Inflammatory macrophage treated with lipopolysaccharide for 1 hour (primary cell): Measurements from ENCODE around the gene RAP1GAP.

Experiments used
- DNase-seq, 2 donors: peaks; one replicate each; pipeline ENCODE4 v3.0.0-alpha.2; 2020 to 2022

The RAP1GAP gene

DNA sequence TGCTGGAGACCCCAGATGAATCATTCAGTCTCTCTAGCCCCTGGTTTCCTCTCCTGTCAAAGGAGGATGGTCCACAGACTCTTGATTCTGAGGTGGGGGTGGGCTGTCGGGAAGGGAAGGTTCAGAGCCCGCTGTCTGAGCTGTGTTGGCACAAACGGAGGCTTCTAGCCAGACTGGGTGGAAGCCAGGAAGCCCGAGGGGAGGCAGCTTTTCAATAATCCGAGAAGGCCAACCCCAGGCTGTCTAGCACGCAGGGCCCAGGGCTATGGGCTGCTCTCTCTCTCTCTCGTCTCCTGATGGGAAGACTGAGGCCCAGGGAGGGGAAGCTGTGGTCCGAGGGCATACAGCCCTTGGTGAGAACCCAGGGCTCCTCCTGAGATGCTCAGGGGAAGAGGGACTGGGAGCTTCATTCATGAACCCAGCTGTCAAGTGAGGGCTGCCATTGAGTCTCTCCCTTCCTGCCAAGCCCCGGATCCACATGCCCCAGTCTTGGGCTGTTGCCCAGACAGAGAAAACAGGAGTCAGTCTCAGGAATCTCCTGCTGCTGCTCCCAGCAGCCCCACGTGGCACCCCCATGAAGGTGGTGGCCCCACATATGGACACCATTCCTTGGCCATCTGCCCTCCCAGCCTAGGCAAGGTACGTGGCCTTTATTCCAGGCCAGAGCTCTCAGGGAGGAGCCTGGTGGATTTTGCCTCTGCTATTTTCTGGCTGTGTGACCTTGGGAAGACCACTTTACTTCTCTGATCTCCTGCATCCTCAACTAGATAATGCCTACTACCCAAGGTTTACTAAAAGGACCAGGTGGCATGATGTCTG is 44.4 kb downstream of the RAP1GAP start:
- DNase-seq = no peak

DNA sequence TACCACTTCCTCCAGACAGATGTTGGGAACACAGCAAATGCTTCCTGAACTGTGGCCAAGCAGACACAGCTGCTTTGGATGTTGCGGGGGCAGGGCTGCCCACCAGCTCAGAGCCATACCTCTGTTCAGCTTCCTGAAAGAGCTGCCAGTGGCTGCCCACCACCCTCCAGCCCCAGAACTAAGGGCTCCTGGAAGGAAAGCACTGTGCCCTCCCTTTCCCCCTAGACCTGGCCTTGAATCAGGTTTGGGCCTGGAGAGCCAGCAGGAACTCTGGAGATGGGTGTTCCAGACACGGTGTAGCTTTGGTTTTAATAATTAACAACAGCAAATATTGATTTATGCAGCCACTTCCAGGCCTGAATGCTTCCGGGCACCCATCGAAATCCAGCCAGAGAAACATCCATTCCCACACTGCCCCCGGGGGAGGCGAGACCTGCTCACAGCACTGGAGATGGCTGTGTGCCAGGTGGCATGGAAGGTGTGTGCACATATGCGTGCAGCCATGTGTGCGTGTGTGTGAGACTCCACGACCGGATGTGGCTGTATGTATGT is 45.7 kb downstream of the RAP1GAP start:
- DNase-seq = no peak

DNA sequence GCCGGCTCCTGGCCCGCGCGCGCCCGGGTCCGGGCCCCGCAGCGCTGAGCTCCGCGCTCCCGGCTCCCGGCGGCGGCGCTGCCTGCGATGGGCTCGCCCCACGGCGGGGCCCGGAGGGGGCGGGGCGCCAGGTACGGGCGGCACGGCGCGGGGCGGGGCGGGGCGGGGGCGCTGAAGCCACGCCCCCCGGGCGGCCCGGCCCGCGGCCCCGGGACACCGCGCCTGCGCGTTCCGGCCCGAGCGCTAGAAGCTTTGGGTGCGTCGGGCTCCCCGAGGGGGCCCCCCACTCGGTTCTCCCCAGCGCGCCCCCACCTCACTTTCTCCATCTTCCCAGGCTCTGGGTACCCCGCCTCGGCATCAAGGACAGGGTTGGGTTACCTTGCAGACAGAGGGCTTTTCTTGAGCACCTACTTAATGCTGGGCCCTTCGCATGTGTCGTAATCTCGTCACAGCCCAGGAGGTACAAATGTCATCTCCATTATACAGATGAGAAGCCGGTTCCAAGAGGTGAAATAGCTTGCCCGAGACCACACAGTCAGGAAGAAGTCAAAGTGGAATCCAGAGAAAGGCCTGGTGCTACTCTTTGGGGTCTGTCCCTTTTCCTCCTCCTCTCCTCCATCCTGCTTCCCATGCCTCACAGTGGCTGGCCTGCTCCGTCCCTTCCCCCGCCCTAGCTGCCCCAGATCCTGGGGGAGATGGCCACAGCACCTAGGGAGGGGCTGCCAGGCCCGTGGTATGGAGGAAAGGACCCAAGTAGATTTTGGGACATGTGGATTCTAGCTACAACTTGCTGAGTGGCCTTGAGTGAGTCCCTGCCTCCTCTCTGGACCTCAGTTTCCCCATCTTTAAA is 46.5 kb downstream of the RAP1GAP start:
- no peak for DNase-seq

DNA sequence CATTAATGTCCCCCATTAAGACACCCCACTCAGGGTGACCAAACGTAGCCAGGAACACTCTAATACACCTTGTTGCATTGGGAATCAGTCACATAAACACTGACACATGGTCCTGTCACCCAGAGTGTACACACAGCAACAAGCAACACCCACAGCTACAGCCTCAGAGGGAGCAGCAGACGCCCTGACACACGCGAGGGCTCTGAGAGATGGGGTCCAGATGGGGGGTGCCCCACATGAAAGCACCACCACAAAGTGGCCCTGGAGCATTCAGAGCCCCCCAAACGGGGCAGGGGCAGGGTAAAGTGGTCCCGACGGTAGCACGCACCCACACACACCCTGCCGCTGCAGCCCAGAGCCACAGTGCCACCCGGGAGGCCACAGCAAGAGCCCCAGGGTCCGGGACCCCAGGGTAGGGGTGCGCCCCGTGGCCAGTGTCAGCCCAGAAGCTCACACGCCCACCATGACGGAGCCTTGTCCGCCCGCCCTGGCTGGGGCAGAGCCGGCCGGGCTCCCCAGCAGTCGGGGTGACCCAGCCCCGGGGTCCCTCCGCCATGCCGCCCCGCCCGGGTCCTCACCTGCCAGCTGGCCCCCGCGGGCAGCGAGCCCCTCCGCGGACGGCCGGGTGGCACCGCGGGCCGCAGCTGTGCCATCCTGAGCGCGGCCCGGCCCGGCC is 47.3 kb downstream of the RAP1GAP start:
- no peak for DNase-seq

DNA sequence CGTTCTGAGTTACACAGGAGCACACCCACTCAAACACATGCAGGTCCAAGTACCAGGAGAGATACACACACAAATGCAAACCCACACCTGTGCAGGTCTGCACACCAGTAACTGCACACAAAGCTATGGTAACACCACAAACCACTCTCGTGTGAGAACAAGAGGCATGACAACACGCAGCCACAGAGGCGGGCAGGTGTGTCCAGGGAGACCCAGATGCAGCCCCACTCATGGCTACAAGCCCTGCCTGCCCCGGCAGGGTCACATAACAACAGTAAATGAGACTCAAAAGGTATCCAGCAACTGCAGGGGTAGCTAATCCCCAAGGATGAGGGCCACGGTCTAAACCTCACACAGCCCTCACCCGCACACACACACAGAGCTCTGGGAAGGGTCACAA is 48.1 kb downstream of the RAP1GAP start:
- DNase-seq = no peak

DNA sequence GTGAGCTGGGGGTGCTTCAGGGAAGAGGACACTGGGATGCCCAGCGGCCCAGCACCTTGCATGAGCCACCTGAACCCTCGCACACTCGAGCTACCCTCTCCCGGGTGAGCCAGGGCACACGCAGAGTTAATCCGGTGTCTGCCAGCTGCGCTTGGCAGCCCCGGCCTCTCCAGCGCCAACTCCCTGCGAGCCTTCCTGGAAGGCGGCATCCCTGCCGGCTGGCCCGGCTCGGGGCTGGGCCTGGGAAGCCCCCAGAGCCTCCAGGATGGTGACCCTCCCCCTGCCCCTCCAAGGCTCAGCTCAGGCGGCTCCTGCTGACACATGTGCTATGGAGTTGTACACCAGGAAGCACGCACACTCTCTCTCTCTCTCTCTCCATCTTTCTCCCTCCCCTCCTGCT is 48.7 kb downstream of the RAP1GAP start:
- no peak for DNase-seq

DNA sequence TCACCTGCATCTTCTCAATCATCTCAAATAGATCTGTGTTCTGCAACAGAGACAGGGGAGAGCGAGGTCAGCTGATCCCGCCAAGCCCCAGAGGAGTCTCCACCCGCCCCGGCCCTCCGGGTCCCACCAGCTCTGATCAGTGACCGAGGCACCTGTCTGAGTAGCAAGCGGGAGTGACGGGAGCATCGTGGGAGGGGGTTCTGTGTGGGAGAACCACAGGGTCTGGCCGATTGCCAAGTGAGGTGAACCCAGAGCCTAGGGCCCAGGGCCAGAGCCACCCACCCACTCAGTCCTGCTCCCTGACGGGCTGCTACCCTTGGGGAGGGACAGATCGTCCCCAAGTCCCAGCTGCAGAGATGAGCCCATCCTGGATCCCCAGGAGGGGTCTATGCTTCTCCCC is 49.1 kb downstream of the RAP1GAP start:
- no peak for DNase-seq

DNA sequence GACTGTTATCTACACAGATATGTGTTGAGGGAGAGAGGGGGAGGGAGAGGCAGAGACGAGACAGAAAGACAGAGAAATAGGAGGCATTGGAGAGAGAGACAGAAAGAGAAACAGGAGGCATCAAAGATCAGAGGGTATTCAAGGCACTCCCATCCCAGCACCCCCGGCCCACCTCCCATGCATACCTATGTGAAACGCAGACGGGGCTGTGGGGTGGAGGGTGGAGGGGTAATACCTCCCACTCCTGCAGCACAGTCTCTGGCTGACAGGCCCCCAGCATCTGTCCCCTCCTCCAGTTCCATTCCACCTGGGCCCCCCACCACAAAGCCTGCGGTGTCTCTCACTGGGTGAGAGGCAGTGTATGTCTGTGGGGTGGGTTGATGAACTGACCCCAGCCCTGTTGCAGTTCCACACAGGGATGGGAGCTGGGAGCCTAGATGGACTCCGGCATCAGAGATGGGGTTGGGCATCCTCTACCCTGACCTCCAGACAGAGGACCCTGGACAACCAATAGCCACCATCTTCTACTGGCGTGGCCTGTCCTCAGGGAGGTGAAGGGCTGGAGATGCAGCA is 49.7 kb downstream of the RAP1GAP start:
- DNase-seq = no peak

DNA sequence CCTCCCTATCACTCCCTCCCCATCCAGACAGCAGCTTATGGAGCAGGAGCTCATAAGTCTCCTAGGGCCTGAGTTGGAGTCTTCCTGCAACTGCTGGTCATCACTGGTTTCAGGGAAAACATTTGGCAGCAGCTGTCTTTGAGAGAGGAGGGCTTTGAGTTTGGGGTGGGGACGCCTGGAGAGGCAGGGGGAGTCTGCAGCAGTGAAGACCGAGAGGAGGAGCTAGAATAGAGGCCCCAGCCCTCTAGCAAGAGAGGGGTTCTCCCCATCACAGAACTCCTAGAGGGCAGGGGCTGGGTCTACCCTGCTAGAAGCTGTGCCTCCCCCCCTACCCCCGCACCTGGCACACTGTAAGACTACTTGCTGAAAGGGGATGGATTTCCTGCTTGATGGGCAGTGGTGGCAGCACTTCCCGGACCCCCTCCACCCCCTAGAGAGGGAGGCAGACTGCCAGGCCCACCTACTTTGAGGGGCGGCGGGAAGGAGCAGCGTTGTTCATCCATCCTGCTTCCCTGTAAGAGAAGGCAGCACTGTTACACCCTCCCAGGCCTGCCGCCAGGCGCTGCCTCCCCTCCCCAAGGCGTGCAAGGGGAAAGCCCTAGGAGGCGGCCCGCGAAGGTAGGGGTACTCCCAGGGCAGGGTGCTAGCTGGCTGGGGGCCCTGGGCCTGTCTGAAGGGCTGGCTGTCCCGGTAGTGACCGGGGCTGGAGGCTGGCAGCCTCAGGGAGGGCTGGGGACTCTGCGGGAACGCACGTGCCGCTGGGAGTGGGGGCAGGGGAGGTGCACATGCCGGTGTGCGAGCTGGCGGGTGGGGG is 50.4 kb downstream of the RAP1GAP start:
- no peak for DNase-seq

DNA sequence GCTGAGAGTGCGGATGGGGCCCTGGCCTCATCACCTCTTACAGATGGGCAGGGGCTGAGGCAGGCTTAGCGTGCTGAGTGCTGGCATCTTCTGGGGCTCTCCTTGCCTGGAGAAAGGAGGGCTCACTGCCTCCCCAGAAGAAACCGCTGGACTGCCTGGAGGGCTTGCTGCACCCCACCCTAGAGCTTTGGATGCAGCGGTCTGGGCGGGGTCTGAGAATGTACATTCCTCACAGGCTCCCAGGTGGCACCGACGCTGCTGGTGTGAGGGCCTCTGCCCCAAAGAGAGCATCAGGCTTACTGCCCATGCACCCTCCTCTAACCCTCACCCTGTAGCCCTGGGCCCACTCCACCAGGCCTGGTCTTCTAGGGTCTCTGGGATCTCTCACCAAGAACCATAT is 51.1 kb downstream of the RAP1GAP start:
- DNase-seq = no peak

DNA sequence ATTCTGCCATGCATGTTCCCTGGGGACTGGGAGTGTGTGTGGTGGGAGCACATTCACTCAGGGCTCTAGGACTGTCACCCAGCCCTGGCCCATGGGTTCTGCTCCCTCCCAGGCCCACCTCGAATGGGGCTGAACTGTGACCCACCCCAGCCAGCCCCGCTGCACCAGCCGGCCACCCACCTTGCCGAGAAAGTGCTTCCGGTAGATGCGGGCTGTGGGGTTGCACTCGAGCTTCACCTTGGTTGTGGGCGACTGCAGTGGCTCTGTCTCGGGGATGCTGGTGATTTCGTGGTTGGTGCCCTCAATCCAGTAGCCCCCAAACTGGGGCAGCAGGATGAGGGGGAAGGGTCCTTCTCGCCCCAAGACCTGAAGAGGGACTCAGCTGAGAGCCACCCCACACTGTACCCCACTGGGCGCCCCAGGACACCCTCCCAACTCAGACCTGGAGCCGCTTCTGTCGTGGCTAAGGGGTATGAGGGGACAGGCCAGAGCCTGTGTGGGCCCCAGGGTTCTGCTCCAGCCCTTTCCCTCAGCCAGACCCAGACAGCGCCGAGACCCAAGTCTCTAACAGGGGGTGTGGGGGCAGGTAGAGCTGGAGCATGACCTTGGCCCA is 51.9 kb downstream of the RAP1GAP start:
- DNase-seq = no peak

DNA sequence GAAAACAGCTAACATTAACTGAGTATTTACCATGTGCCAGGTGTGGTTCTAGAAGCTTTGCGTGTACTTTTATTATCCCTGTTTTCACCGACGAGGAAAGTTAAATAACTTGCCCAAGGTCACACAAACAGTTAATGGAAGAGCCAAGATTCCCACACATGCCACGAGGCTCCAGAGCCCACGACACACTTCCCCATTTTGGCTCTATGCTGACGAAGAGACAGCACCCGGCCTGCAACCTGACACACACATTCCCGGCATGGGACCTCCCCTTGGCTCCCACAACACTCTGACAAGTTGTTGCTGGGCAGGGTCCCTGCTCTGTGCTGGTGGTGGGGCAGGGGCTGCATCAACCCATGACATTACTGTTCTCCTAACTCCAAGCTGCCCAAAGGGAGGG is 52.8 kb downstream of the RAP1GAP start:
- peak; percentile 48 to 82 for DNase-seq

DNA sequence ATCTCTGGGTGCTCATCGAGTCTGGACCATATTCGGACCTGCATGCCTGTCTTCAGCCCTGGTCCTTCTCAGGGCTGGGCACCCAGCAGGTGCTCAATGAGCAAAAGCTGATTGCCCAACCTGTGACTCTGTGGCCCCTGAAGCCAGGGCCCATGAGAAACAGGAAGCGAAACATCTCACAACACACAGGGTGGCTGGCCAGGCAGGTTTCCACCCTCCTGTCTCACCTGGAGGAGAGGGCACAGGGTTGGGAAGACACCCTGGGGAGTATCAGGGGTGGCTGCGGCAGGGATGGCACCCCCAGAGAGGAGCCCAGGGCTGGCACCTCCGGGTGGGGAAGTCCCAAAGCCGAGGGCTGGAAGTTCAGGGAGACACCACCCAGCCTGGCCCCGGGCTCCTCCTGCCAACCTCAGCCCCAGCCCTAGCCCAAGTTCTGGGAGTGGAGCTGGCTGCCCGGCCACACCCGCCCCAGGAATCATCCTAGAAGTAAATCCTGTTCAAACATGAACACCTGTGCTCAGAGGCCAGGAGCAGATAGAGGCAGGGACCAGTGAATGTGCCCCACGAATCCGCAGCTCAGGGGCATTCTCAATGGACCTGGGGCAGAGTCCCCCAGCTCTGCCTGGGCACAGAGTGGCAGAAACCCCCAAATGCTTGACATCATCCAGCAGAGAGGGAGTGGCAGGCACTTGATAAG is 54.6 kb downstream of the RAP1GAP start:
- DNase-seq = no peak

DNA sequence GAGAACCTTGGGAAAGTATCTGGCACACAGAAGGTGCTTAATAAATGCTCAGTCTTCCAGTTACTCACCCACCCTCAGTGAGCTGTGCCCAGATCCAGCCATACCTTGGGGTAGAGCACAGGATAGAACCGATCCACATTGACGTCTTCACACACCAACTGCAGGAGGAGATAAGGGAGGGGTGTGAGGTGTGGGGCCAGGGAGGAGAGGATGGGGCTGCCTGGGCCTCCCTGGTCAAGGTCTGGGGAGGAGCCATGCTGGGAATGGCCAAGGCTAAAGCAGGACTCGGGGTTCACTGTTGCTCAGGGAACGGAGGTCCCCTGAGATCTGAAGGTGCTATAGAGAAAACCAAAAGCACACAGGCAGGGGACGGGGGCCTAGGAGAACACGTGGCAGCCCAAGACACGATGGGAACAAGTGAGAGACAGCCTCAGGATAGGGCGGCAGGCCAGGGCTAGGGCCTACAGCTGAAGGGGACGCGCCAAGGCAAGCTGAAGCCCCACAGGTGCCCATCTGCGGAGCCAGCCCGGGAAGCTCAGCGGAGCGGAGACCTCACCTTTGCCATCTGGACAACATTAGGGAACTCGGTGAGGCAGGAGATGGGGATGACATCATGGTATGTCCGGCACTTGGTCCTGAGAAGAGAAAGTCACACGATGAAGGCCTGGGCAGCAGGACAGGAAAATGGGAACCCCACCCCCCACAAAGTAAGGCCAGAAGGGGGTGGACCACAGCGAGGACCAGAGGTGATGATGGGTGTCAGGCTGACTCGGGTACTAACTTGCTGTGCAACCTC is 55.9 kb downstream of the RAP1GAP start:
- no peak for DNase-seq

DNA sequence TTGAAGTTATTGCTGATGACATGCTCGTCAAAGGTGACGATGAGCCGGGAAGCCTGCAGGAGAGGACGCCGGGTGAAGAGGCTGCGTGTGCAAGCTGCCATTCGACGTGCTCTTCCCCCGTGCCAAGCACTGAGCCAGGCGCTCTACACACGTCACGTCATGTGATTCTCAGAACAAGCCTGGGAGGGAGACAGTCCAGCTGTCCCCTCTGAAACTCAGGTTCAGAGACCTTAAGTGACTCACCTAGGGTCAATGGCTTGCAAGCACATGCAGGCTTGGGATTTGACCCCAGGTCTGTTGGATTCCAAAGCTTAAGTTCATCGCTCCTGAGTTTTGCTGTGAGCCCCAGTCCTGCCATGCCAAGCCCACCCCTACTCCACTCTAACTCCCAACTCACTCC is 57.1 kb downstream of the RAP1GAP start:
- no peak for DNase-seq

DNA sequence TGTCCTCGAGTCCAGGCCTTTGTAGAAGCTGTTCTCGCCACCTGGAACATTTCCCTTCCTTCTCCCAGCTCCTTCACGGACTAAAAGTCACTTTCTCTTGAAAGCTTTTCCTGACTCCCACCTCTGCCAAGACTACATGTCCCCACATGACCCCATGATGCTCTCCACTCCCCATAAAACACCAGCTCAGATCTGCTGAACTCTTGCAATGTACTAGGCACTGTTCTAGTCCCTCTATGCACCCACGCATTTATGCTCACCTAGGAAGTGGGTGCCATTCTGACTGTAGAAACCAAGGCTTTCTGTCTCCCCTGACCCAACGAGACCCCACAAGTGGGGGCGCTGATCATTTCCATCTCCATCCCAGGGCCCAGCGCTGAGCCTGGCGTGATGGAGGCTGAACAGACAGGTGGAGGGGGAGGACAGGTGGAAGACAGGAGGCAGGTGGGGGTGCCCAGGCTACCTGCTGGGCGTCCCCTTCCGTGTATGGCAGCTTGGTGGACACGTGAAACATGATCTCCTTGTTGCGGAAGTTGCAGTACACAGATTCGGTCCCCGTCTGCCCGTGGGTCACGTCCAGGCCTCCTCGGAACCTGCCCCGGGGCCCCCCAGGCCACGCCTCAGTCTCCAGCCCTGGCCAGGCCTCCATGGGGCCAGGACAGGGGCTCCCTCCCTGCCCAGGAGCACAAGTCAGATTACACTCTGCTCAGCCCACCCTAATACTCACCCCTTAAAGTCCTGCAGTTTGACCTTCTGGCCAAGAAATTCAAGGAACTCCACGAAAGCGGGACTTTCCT is 58.0 kb downstream of the RAP1GAP start:
- DNase-seq = no peak

DNA sequence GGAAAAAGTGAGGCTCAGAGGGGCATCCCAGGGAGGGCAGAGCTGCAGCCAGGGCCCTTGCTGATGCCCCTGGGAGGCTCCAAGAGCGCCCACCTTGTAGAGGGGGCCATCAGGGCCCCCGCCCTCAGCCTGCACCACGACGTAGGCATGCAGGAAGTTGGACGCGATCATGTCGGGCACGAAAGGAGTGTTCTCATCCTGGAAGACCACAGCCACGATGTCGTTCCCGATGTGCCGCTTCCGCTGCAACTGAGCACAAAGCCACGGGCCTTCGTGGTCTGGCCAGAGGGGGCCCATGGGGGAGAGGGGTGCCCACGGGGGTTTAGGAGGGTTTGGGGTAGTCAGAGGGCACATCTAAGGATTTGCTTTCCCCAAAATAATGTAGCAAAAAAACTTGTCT is 59.1 kb downstream of the RAP1GAP start:
- DNase-seq = no peak

DNA sequence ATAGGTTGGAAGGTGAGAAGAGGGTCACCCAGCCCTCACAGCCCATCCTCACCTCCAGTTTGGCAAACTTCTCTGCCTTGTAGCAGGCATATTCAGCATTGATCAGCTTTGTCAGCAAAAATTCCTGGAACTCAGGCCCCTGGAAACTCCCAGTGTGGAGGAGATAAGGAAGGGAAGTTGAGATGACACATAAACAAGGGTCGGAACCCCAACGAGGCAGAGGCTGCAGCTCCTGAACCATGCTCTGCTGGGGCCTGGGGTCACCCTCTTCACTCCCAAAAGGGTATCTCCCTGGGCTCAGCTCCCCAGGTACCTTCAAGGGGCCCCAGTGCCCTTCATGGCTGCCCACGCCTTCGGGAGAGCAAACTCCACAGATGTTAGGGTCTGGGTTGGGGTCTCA is 60.4 kb downstream of the RAP1GAP start:
- DNase-seq = no peak
